Stimulated activated CD8-positive, alpha-beta memory T cell treated with anti-CD3 and anti-CD28 coated beads, Interleukin-12 subunit alpha, Interleukin-12 subunit beta, amount 100 ng/mL, for 24 hours (primary cell): Measurements from ENCODE around the gene CORO1C.
"Not testable (repeated sequence)": the region's sequence is repeated elsewhere in the genome, so short reads cannot be mapped to it uniquely, and the experiment has no call there.

Experiments
- DNase-seq: peaks from one replicate; pipeline ENCODE4 v3.0.0-alpha.2; 2020; ENCODE audit errors: extremely low read depth

Gene CORO1C

DNA sequence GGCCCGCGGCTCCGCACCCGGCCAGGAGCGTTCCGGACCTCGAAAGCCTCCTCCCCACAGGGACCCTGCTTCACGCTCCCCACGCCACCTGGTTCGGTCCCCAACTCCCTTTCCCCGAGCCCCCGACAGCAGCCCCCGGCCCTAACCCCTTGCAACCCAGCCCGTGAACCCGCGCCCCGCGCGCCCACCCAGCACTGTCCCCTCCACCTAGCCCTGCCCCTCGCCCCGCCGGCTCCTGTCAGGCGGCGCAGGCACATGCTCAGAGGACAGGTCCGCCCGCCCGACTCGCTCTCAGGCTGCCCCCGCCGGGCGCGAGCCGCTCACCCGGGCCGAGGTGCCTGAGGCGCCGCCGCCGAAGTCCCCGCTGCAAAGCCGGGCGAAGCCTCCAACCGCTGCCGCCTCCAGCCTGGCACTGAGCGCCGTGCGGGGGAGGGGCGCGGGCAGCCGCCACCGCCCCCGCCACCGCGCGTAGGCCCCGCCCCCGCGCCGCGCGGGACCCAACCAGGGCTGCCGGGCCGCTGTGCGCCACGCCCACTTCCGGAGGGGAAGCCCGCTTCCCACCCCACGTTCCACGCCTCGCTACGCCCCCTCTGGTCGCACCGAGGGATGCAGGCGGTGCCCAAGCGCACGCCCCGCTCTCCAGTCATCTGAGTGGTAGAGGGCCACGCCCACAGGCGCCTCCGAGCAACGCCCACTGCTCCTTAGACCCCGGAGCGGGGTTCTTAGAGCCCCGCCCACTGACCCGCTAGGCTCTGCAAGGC is at the start of gene CORO1C:
Gene CORO1C (minus strand): TSS at position 414 of the 761 bp plus-strand sequence. CDS start 30,200 bp downstream, outside the sequence.
- DNase-seq = peak; percentile 76

DNA sequence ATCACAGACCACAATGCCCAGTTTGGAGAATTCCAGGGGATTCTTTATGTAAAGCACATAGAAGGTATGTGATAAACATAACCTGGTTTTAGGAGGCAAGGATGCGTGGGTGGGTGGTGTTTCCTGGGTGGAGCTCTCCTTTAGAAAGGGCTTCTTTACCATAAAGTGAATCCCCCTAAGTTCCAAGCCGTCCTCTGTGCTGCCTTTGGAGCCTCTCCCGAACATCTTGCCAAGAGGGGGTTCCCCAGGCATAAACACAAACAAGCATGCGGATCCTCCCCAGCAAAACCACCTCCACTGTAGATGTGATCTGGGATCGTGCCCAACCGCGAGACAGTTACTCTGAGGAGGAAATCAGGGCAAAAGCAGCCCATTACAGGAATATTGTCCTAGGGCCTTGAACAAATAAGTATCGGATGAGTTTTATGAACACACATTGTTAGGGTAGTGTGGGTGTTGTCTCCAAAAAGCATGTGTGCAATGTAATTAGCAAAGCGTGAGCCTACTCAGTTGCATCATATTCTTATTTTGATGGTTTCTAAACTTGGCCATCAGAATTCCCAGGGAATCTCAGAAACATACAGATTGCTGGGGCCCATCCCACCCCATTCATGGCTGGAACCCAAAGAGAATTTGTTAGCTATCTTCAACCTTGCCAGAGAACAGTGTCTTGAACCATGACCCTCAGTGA is 48.8 kb upstream of the CORO1C start:
- no peak for DNase-seq

DNA sequence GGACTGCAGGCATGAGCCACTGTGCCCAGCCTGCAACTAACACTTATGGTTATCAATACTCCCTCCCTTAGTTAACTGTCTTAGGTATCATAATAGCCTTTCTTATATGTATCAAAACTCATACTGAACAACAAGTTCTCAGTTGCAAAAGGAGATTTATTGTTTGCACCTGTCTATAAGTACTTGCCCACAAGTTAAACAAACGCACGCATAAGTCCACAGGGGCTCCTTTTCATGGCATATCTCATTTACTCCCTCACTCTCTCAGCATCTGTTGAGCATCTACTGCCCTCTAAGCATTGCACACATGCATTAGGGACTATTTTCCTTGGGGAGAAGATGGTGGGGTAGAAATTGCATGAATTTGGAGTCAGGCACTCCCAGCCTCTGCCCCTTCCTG is 46.7 kb upstream of the CORO1C start:
- no peak for DNase-seq

DNA sequence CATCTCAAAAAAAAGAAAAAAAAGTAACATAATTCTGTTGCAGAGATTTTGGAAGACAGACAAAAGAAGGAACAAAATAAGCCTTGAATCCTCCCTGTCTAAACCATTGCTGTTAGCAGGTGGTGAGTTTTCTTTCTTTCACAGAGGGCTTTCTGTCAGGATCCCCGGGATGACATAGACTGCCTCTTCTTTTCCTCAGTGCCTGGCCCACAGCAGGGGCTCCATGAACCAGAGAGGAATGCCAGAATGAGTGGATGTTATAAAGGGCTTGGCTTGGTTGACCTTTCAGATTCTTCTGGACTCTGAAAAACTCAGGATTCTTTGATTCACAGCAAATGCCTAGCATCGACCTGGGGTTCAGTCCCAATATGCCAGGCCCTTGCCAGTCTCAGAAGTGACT is 45.8 kb upstream of the CORO1C start:
- no peak for DNase-seq

DNA sequence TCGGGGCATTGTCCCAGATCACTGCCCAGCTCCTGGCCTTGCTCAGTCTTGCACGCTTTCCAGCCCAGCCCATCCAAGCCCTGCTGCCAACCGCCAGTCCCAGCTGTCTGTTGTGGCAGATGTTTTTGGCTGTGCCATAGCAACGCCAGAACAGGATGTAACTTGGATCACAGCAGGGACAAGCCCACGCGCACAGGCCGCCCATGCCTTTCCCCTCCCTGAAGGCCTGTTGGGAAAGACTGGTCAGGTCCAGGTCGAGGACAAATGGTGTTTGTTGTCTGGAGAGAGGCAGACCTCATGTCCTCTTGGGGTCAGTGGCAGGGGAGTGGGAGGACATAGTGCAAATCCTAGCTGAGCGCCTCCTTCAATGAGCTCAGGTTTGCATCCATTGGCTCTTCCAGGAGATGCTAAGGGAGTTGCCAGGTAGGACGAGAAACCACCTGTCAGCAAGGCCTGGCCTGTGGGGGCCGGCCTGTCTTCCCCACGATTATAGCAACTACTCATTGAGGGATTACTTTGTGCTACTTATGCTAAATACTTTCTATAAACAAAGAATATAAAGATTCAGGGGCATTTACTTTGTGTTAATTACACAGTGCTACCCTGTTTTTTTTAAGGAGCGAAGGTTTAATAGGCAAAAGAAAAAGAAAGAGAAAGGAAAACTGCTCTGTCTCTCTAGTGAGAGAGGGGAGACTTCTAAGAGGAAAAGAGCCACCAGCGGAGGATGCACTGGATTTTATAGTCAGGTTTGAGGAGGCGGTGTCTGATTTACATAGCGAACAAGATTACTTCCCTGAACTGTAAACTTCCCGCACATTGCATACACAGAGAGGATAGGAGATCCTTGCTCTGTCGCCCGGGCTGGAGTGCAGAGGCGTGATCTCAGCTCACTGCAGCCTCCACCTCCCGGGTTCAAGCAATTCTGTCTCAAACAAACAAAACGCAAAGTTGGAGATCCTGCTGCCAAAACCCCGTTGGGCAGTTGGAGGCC is 42.8 kb upstream of the CORO1C start:
- DNase-seq = no peak

DNA sequence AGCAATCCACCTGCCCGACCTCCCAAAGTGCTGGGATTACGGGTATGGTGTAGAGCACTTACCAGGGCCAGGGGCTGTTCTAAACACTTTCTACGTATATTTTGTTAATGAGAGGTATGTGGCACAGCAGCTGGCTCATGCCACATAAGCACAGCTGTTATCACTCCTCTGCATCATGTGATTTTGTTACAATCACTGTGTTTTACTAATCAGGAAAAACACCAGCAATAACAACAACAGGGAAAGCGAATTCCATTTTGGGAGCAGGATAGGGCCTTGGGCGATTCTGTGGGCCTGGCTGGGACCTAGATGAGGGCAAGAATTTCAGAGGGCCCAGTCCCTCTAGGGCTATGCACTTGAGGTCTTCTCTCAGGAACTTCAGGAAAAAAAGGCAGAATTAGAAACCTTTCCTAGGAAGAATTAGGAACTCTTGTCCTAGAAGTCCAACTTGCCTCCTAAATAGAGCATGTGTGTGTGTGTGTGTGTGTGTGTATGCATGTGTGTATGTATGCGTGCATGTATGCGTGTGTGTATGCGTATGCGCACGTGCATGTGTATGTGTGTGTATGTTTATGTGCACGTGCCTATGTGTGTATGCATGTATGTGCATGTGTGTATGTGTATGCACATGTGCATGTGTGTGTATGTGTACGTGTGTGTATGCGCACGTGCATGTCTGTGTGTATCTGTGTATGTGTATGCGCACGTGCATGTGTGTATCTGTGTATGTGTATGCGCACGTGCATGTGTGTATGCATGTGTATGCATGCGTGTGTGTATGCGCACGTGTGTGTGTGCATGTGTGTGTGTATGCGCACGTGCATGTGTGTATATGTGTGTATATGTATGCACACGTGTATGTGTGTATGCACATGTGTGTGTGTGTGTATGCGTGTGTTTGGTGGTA is 41.8 kb upstream of the CORO1C start:
- no peak for DNase-seq

DNA sequence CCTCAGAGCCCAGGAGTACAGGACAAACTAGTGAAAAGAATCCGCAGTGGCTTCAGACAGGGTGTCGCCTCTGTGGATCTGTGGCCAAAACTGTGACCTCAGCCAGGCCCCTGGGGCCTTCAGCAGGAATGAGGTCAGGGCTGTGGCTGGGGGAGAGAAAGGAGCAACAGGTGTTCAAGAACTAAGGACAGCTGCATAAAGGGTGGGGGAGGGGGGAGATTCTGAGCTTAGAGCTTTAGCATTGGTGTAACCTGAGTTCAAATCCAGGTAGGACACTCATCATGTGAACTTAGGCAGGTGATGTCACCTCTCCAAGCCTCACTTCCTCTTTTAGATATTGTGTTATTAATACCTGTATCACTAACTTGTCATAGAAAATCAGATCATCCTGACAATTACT is 40.9 kb upstream of the CORO1C start:
- no peak for DNase-seq

DNA sequence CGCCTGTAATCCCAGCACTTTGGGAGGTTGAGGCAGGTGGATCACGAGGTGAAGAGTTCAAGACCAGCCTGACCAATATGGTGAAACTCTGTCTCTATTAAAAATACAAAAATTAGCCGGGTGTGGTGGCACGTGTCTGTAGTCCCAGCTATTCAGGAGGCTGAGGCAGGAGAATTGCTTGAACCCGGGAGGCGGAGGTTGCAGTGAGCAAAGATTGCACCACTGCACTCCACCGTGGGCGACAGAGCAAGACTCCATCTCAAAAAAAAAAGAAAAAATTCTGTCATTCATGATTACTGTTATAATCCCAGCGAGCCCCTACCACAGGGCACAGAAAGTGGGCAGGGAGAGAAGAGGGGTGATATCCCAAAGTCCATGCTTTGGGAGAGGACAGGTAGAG is 40.5 kb upstream of the CORO1C start:
- DNase-seq = not testable (repeated sequence)

DNA sequence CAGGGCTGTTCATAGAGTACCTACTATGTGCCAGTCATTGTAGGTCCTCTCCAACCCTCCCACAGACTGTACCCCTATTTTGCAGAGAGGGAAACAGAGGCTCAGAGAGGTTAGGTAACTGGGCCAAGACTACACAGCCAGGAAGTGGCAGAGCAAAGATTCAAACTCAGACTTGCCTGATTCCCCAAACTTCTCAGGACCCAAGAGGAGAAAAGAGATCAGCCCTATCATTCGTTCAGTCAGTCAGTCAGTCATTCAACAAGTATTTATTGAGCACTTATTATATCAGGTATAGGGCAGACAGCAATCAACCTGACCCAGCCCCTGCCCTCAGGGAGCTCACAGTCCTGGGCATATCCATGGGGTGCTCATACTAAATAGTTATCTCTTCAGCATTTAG is 39.6 kb upstream of the CORO1C start:
- DNase-seq = no peak

DNA sequence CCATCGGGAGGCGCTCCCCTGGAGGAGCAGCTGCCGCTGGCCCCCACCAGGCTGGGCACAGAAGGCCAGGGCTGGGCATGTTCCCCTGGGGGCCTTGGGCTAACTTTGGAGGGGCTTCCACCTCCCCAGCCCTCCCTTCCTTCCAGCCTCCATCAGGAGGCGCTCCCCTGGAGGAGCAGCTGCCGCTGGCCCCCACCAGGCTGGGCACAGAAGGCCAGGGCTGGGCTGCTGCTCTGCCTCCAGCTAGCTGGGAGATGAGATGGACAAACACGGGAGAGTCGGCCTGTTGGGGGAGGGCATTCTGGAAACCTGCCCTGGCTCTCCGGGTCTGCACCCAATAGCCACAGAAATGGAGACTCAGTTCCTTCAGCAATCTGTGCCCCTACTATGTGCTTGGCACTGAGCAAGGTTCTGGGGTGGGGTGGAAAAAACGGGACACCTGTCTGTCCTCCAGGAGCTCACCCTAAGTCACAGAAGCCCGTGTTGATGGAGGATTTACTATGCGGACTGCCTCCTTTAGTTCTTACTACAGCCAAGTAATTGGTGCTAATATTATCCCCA is 39.0 kb upstream of the CORO1C start:
- DNase-seq = no peak

DNA sequence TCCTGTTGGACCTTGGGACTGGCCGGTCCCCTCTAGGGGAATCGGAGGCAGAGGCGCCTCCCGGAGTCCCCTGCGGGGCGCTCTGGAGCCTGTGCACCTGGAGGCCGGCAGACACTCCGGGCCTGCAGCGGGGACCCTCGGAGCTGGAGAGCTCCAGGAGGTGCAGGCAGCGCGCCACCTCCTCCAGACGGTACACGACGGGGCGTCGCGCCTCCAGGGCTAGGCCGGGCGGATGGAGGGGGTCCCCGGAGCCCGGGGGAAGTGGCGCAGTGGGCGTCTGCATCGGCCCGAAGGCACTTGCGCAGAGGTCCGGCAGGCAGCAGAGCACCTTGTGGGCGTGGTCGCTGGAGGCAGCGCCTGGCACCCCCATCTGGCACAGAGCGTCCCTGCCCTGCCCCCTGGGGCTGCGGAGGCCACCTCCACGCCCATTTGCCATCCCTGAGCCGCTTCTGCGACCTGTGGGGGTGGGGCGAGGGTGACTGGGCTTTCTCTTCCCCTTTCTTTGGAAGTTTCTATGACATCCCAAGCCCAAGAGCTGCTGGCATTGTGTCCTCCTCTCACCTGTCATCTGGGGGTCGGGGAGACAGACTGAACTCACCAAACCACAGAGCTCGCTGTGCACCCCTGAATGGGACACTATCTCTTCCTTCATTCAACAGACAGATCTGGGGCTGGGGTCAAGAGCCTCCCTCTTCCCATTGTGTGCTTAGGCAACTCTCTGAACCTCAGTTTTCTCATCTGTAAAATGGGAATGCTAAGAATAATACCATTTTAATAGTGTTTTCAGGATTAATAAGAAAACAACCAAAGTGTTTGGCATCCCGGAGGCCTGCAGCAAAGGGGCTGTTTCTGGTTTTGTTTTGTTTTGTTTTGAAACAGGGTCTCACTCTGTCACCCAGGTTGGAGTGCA is 37.5 kb upstream of the CORO1C start:
- DNase-seq = no peak

DNA sequence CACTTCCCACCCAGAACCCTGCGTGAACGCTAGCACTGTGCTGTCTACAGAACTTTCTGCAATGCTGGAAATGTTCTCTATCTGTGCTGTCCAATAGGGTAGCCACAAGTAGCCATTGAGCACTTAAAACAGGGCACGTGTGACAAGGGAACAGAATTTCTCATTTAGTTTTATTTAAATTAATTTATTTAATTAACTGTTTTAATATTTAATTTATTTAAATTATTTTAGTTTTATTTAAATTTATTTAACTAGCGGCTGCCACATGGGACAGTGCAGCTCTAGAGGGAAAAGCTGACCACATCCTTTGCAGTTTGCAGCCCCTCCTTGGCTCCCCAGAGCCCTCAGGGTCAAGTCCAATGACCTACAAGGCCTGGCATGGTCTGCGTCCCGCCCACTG is 35.0 kb upstream of the CORO1C start:
- DNase-seq = no peak

DNA sequence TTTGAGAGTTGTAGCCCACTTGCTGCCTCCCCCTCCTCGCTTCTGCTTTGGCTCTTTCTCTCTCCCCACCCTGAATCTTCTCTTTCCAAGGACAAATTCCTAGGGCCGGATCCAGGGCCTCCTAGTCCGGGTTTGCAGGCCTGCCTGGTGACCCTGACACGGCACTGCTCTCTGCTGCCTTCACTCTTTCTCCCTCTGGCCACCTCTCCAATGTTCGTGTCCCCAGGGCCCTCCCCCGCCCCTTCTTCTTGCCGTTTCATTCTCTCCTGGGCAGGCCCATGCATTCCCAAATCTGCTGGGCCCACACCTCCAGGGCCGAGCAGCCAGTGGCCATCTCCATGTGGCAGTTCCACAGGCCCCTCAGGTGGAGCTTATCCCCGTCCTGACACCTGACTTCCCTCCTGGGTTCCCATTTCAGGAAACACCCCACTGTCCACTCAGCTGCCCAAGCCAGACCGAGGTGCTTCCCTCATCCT is 34.0 kb upstream of the CORO1C start:
- no peak for DNase-seq

DNA sequence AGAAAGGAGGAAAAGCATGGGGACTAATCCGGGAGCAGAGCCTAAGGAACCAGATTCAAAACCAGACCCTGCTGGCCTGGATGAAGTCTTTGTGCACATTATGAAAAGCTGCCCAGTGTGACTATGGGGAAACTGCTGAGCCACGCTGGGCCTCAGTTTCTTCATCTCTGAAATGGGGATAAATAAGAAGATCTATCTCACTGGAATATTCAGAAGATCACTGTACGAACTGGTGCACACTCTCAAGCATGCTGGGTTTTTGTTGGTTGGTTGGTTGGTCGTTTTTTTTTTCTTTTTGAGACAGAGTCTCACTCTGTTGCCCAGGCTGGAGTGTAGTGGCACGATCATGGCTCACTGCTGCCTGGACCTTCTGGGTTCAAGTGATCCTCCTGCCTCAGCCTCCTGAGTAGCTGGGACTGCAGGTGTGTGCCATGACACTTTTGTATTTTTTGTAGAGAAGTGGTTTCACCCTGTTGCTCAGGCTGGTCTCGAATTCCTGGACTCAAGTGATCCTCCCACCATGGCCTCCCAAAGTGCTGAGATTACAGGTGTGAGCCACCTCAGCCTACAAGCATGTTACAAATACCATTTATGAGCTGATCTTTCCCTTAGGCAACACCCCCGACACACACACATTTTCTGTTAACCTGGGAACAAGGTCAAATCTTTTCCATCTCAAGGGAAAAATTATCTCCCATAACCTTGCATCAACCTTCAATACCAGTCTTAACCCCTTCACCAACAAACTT is 33.4 kb upstream of the CORO1C start:
- DNase-seq = no peak

DNA sequence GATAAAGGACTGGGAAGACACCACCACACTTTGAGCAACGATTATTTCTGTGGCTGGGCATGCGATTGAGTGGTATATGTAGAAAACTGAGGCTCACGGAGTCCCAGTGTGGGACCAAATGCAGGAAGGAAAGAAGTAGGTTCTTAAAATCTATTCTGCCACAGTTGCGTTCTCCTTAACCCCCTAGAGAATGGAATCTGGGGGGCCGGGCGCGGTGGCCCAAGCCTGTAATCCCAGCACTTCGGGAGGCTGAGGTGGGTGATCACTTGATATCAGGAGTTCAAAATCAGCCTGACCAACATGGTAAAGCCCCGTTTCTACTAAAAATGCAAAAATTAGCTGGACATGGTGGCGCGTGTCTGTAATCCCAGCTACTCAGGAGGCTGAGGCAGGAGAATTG is 29.9 kb upstream of the CORO1C start:
- DNase-seq = no peak

DNA sequence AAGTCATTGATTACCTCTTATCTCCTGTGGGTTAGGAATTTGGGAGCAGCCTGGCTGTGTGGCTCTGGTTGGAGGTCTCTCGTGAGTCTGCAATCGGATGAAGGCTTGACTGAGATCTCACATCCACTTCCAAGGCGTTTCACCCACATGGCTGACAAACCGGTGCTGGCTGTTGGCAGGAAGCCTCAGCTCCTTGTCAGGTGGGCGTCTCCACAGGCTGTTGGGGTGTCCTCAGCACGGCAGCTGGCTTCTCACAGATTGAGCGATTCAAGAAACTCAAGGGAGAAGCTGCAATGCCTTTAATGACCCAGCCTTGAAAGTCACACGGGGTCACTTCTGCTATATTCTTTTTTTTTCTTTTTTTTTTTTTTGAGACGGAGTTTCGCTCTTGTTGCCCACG is 28.6 kb upstream of the CORO1C start:
- DNase-seq = no peak

DNA sequence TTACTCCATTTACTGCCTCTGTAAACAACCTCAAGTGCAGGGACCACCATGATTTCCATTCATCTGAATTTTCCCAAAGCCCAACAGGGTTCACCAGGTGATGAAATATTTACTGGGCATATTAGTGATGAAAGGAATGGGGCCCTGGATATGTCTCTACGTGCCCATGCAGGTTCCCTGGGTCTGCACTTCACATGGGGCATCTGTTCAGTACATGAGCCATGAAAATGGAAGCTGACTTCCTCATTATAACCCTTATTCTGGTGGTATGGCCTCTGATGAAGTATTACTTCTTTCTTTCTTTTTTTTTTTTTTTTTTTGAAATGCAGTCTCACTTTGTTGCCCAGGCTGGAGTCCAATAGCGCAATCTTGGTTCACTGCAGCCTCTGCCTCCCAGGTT is 26.5 kb upstream of the CORO1C start:
- DNase-seq = no peak

DNA sequence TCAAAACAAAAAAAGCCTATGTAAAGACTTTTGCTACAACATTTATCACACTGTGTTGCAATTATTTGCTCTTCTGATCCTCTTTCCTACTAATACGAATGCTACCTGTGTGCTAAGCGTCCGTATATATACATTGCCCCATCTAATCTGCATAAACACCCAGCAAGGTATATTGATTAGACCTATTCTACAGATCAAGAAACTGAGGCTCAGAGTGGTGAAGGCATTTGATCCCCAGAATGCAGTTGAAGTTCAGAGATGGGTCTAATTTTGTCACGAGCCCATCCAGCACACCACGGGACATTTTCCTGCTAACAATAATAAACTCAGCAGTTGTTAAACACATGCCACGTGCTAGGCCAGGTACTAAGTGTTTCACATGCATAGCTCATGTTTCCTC is 25.1 kb upstream of the CORO1C start:
- no peak for DNase-seq

DNA sequence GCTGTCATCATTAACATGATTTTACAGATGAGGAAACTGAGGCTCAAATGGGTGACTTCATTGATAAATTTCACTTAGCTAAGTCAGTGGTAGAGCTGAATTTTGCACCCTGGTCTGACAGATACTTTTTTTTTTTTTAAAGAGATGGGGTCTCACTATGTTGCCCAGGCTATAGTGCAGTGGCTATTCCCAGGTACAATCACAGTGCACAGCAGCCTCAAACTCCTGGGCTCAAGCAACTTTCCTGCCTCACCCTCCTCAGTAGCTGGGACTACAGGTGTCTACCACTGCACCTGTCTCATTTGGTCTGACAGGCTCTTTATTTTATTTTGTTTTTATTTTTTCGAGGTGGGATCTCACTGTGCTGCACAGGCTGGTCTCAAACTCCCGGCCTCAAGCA is 24.2 kb upstream of the CORO1C start:
- no peak for DNase-seq
